Left colon (tissue), 2 donors: Measurements from ENCODE around the gene CDC14A. TPM values are rescaled to one million over a fixed set of nuclear protein-coding genes. Genes with fewer than 3 reads are reported as not detected.
A peak's percentile ranks its signal among the peaks of the same experiment; 100 is the strongest.
"Not testable (repeated sequence)": the region's sequence is repeated elsewhere in the genome, so short reads cannot be mapped to it uniquely, and the experiment has no call there.

Experiments used
- ATAC-seq: fragments of 200-7000 bp; cut with Tn5 transposase; one replicate; pipeline ENCODE4 v1.9.1; 2020; ENCODE audit warnings: mild to moderate bottlenecking, moderate library complexity
- DNase-seq, 2 donors: peaks; one replicate each; pipeline ENCODE4 v3.0.0-alpha.2; 2020
- intact Hi-C, 2 donors: fragments of 100-400 bp; cut with DNase I in 1 of 2; cut with micrococcal nuclease in 1 of 2; formaldehyde crosslinking; loops; one replicate each; pipeline versions ENCODE4 v1.11.2 to v1.14.0; 2022; cut with DNase I, micrococcal nuclease
- total RNA-seq, 2 donors: library from RNA; stranded (reverse); fragmentation: NEBNext Ultra II Directional; extraction: Animal tissue kit (Norgen Biotek cat#: 25700); gene quantifications; one replicate each; pipeline ENCODE4 v1.2.1, GENCODE V29; 2021
- donor health status: DM: no; HTN: no; CAD: no.
- donor health status: DM: yes; HTN: yes; CAD: no.

The CDC14A gene
- total RNA-seq, 2 donors from 2014 or later, result 19.1 to 23.9 TPM

- ATAC-seq, result no peak
- DNase-seq, result no peak
- intact Hi-C loops, result no loop called here
These were observed 2.7 kb downstream of the CDC14A start for GRCh38 chr1:100354971-100355394.

GRCh38 chr1:100358210-100358609 is 5.9 kb downstream of the CDC14A start:
- no peak for ATAC-seq
- intact Hi-C loops, result no loop called here
- no peak for DNase-seq

GRCh38 chr1:100359139-100359538 is 6.8 kb downstream of the CDC14A start:
- intact Hi-C loops, result no loop called here
- ATAC-seq (peak; percentile 59), DNase-seq (no peak)

GRCh38 chr1:100360790-100361510 is 8.6 kb downstream of the CDC14A start:
- peak; percentile 53 for ATAC-seq
- intact Hi-C loops, result no loop called here
- DNase-seq, result peak in 1 of 2 donors; percentile 10

- intact Hi-C loops, result no loop called here
- no peak for DNase-seq
- ATAC-seq, result no peak
These were observed 9.3 kb downstream of the CDC14A start for GRCh38 chr1:100361511-100362089.

GRCh38 chr1:100362821-100363466 is 10.6 kb downstream of the CDC14A start:
- DNase-seq, result no peak
- peak; percentile 41 for ATAC-seq
- intact Hi-C loops, result no loop called here

- intact Hi-C loops, result no loop called here
- DNase-seq, result no peak
- no peak for ATAC-seq
These were observed 11.5 kb downstream of the CDC14A start for GRCh38 chr1:100363831-100364230.

- intact Hi-C loops, result no loop called here
These were observed 12.4 kb downstream of the CDC14A start for GRCh38 chr1:100364697-100365096.

GRCh38 chr1:100366209-100366525 is 13.9 kb downstream of the CDC14A start:
- intact Hi-C loops, result no loop called here
- no peak for ATAC-seq
- DNase-seq, result no peak

More at GRCh38 chr1:100364697-100365096, 12.4 kb downstream of the CDC14A start:
- DNase-seq, result no peak
- no peak for ATAC-seq

- DNase-seq, ATAC-seq, intact Hi-C loops: not testable (repeated sequence)
These were observed 17.0 kb downstream of the CDC14A start for GRCh38 chr1:100369339-100369738.

GRCh38 chr1:100373953-100374352 is 21.6 kb downstream of the CDC14A start:
- DNase-seq, intact Hi-C loops, ATAC-seq: not testable (repeated sequence)

- intact Hi-C loops, ATAC-seq, DNase-seq: not testable (repeated sequence)
These were observed 24.6 kb downstream of the CDC14A start for GRCh38 chr1:100376890-100377289.

GRCh38 chr1:100377590-100378361 is 25.5 kb downstream of the CDC14A start:
- intact Hi-C loops, result no loop called here

GRCh38 chr1:100378956-100379355 is 26.6 kb downstream of the CDC14A start:
- intact Hi-C loops, result no loop called here
- no peak for DNase-seq
- no peak for ATAC-seq

More at GRCh38 chr1:100377590-100378361, 25.5 kb downstream of the CDC14A start:
- DNase-seq (no peak), ATAC-seq (no peak)

GRCh38 chr1:100380635-100381034 is 28.3 kb downstream of the CDC14A start:
- ATAC-seq (peak; percentile 86), DNase-seq (no peak)
- intact Hi-C loops, result no loop called here

- intact Hi-C loops, result no loop called here
- ATAC-seq (no peak), DNase-seq (no peak)
These were observed 30.4 kb downstream of the CDC14A start for GRCh38 chr1:100382657-100383056.

- ATAC-seq (peak; percentile 79), DNase-seq (no peak)
- intact Hi-C loops, result no loop called here
These were observed 31.6 kb downstream of the CDC14A start for GRCh38 chr1:100383743-100384405.

GRCh38 chr1:100387209-100387608 is 34.9 kb downstream of the CDC14A start:
- ATAC-seq (no peak), DNase-seq (no peak)
- intact Hi-C loops, result no loop called here
